Omental fat pad (tissue), 4 donors: ENCODE data around the gene IGF2BP1. TPM values are rescaled to one million over a fixed set of nuclear protein-coding genes. Genes with fewer than 3 reads are reported as not detected.

ENCODE experiments used
- ATAC-seq: fragments of 150-250 bp; one replicate; pipeline ENCODE4 v1.9.1; 2016; ENCODE audit warnings: mild to moderate bottlenecking, moderate library complexity; ENCODE audit not compliant: low FRiP score
- DNase-seq: peaks from one replicate; pipeline ENCODE4 v3.0.0-alpha.2; 2019; ENCODE audit warnings: low spot score
- CTCF ChIP-seq, 3 donors: fragments of 450-650 bp; IDR thresholded peaks; one replicate each; pipeline ENCODE4 v1.5.1; 2016 to 2017; ENCODE audit warnings: antibody characterized with exemption in 3 of 3, mild to moderate bottlenecking in 3 of 3, moderate library complexity in 2 of 3
- total RNA-seq, 4 donors: library from RNA; depleted of rRNA; stranded (reverse); fragments of >200 nt; gene quantifications; one replicate each; pipeline ENCODE4 v1.1.0, GENCODE V29; 2016

IGF2BP1 gene
- total RNA-seq, 4 donors from 2014 or later = 0.16 TPM; not detected in 3

GRCh38 chr17:49041527-49041926 is 44.3 kb downstream of the IGF2BP1 start:
- ATAC-seq = no peak
- TF ChIP-seq CTCF (IDR thresholded peaks at IDR 0.05) = no peak
- no peak for DNase-seq

GRCh38 chr17:49045376-49045775 is 48.2 kb downstream of the IGF2BP1 start:
- ATAC-seq = no peak
- DNase-seq = no peak
- TF ChIP-seq CTCF (IDR thresholded peaks at IDR 0.05) = no peak

GRCh38 chr17:49046912-49047311 is 49.7 kb downstream of the IGF2BP1 start:
- DNase-seq (no peak), ATAC-seq (no peak)
- TF ChIP-seq CTCF (IDR thresholded peaks at IDR 0.05) = no peak

- TF ChIP-seq CTCF (IDR thresholded peaks at IDR 0.05) = no peak
- ATAC-seq (no peak), DNase-seq (no peak)
Observed at GRCh38 chr17:49049265-49049664, 52.1 kb downstream of the IGF2BP1 start.

- ATAC-seq (no peak), DNase-seq (no peak)
- TF ChIP-seq CTCF (IDR thresholded peaks at IDR 0.05) = no peak
Observed at GRCh38 chr17:49050611-49051010, 53.4 kb downstream of the IGF2BP1 start.

GRCh38 chr17:49051269-49051668 is 54.1 kb downstream of the IGF2BP1 start:
- TF ChIP-seq CTCF (IDR thresholded peaks at IDR 0.05) = no peak
- ATAC-seq (no peak), DNase-seq (no peak)

- no peak for TF ChIP-seq CTCF (IDR thresholded peaks at IDR 0.05)
- DNase-seq (no peak), ATAC-seq (no peak)
Observed at GRCh38 chr17:49053171-49053829, 56.1 kb downstream of the IGF2BP1 start.
